Testis (tissue), 2 donors: Measurements from ENCODE around the gene TMEM8B.

ENCODE experiments used
- CTCF ChIP-seq, 3 experiments: fragments of 450-650 bp in 2 of 3; fragments of 200-600 bp in 1 of 3; sonication (generic) in 1 of 3; IDR thresholded peaks; one replicate each; pipeline ENCODE4 v1.5.1; 2016 to 2019; ENCODE audit warnings: antibody characterized with exemption in 3 of 3, mild to moderate bottlenecking in 2 of 3, moderate library complexity in 1 of 3
- POLR2A ChIP-seq: fragments of 450-650 bp; IDR thresholded peaks from one replicate; pipeline ENCODE4 v1.6.1; 2017; ENCODE audit warnings: antibody characterized with exemption, mild to moderate bottlenecking, moderate library complexity

GRCh38 chr9:35792826-35793225 lies 36.2 kb upstream of the TMEM8B start:
- TF ChIP-seq CTCF (IDR thresholded peaks at IDR 0.05) (no peak), POLR2A (no peak)
